HG02798 (cell line): ENCODE measurements around the gene DUOXA1.
"Not testable (repeated sequence)": the region's sequence is repeated elsewhere in the genome, so short reads cannot be mapped to it uniquely, and the experiment has no call there.

Source experiments
- ATAC-seq: cut with Tn5 transposase; IDR thresholded peaks from one replicate; pipeline ENCODE4 v1.9.1; 2021; ENCODE audit warnings: mild to moderate bottlenecking; ENCODE audit not compliant: unreplicated experiment, poor library complexity

DUOXA1 gene

DNA sequence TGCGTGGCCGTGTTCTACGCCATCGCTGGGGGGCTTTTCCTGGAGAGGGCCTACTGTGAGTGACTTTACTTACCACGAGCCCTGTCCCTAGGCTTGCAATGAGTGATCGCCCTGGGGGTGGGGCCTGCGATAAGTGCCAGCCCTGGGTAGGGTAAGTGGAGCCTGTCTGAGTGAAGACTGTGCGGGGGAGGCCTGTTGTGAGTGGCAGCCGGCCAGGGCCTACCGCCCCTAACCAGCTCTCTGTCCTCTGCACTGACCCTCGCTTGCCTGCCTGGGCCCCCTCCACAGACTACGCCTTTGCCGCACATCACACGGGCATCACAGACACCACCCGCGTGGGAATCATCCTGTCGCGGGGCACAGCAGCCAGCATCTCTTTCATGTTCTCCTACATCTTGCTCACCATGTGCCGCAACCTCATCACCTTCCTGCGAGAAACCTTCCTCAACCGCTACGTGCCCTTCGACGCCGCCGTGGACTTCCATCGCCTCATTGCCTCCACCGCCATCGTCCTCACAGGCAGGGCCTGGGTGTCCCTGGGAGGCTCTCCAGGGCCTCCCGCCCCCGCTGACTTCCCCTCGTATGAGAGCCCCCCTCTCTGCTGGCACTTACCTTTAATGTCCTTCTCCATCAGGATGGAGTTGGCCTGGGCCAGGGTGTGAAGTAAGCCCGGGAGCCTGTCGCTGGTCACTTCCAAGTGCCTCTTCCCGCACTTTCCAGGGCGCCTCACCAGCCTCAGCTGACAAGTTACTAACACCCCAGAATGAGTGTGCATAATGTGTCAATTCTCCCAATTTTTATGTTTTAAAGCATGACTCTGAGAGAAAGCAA is 22.5 kb upstream of the DUOXA1 start:
- ATAC-seq, result no peak

DNA sequence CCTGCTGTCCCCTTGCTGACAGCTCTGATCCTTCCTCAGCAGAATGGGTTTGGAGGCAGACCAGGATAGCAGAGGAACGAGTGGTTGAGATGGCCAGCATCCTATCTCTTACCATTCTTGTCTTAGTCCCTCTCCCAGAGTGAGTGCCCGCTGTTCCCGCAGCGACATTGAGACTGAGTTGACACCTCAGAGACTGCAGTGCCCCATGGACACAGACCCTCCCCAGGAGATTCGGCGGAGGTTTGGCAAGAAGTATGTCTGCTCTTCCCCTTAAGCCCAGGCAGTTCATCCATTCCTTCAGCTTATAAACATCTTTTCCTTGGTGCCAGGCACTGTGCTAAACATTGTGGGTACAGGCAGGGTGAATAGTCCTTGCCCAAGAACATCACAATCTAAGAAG is 21.3 kb upstream of the DUOXA1 start:
- no peak for ATAC-seq

DNA sequence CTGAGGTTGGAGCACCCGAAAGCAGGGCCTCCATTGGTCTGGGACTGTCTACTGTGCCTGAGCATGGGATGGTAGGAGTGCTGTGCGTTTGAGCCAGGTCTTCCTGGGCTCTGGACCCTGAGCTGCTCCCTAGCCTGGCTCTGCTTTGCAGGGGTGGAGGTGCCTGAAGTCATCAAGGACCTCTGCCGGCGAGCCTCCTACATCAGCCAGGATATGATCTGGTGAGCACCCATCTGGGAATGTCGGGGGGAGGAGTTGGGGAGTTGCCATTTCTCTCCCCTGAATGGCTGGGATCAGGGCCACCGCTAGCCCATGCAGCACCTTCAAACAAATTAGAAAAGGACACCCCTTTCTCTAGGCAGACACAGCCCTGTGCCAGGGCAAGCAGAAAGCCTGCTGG is 20.8 kb upstream of the DUOXA1 start:
- no peak for ATAC-seq

DNA sequence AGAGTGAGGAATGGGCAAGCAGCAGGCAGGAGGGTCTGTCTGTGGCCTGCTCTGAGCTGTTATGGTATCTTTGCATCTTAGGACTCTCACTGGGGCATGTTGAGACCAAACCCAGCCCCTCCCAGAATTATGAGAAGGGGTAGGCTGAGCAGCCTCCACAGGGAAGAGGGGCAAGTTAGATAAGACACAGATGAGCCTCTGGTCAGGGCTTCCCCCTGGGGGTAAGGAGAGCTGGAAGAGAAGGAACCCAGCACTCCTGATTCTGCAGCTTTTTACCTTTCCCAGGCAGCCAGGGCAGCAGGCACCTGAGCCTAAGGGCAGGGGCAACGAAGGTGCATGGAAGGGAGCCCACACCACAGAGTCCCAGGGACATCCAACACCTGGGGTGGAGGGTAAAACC is 19.4 kb upstream of the DUOXA1 start:
- no peak for ATAC-seq

DNA sequence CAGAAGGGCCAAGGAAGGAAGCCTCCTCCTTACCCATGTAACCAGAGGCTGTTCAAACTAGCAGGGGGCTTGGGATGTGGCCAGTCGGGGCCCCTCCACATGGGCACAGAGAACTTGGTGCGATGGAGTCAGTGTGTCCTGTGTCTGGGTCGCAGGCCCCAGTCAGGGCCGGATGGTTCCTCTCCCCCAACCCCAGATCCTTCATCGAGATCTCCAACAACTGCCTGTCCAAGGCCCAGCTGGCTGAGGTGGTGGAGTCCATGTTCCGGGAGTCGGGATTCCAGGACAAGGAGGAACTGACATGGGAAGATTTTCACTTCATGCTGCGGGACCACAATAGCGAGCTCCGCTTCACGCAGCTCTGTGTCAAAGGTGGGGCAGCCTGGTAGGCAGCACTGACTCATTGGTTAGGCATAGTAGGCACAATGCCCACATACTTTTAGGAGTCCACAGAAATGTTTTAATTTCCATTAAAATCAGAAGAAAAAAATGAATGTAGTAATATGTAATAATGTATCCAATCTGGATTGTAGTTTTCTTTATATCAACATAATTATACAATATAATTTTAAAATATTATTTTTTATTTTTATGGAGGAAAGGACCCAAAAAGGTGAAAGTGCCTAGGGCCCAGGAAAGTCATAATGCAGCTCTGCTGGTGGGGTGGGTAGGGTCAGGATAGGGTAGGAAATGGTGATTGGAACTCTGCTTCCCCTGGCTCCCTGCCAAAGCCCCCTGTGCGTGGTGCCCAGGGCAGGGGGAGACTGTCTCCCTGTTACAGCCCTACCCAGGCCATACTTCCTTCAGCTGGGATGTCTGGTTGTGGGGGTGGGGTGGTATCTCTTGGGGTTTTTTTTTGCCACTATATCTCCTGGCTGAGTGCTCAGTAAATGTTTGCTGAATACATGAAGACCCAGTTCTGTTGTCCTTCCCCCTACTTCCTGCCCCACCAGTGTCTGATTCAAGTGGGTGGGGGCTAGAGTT is 18.7 kb upstream of the DUOXA1 start:
- ATAC-seq, result no peak

DNA sequence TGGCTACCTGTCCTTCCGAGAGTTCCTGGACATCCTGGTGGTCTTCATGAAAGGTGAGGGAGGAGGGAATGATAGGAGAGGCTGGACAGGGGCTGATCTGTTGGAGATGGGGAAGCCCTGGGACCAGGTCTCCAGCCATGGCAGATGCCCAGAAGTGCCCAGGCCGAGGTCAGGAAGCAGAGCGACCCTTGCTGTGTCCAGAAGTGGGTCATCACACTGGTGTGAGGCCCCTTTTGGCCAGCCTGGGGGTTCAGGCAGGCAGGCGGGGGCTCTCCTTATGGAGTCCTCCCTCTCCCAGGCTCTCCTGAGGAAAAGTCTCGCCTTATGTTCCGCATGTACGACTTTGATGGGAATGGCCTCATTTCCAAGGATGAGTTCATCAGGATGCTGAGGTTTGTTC is 17.9 kb upstream of the DUOXA1 start:
- ATAC-seq, result no peak

DNA sequence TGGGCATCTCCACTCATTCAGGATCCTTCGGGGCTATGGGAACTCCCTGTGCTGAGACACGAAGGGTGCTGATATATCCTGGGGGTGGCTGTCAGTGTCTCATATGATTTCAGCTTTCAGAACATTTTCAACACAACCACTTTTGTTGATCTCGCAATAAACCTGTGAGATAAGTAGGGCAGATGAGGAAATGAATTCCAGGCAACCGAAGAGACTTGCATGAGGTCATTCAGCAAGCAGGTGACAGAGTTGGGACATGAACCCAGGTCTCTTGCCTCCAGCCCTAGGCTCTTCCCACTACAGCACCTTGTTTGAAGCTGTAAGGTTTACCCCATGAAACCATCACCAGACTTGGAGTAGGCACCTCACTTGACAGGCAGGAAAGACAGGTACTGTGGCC is 16.7 kb upstream of the DUOXA1 start:
- no peak for ATAC-seq

DNA sequence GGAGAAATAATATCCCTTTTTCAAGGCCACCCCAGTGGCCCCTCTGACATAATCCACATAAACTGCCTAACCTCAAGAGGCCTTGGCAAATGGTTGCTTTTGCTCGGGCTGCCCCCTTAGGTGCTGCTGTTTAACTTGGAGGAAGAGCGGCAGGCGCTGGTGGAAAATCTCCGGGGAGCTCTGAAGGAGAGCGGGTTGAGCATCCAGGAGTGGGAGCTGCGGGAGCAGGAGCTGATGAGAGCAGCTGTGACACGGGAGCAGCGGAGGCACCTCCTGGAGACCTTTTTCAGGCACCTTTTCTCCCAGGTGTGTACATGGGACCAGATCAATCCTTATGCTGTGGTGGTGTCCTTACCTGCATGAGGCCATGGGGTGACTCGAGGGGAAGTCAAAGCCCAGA is 15.1 kb upstream of the DUOXA1 start:
- ATAC-seq, result no peak

DNA sequence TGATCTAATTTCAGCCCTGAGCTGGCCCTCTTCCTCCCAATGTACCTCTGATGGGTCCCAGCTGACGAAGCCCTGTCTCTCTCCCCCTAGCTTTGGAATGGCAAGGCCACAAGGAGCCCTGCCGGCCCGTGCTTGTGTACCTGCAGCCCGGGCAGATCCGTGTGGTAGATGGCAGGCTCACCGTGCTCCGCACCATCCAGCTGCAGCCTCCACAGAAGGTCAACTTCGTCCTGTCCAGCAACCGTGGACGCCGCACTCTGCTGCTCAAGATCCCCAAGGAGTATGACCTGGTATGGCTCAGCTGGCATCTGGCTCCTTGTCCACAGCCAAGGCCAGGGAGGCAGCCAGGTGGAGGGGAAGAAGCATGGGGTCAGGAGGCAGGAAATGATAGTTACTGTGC is 14.3 kb upstream of the DUOXA1 start:
- no peak for ATAC-seq

DNA sequence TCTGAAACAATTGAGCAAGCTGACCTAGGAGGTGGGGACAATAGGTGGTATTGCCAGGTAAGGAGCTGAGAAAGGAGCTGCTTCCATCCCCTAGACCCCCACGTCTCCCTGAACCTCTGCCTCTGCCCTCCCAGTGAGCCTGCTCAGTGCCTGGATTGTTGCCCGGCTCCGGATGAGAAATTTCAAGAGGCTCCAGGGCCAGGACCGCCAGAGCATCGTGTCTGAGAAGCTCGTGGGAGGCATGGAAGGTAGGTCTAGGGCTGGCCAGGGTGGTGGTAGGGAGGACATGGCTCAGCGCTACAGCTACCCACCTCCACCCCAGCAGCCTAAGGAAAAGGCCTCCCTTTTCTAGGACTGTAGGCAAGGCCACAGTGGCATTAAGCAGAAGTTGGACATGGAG is 13.4 kb upstream of the DUOXA1 start:
- ATAC-seq, result no peak

DNA sequence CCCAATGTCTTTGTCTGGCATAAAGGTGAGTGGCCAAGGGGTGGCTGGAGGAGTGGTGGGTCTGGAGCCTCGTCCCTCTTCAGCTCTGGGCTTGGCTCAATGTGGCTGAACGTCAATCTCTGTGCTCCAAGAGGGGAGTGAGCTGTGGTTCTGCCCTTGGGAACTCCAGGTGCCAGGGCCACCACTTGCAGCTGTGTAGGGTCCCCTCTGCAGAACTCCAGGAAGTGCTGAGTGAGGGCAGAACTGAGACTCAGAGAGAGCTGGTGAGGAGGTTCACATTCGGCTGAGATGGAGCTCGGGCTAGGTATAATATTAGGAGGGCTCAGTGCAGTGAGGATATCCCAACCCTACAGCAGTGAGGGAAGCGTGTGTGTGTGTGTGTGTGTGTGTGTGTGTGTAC is 11.7 kb upstream of the DUOXA1 start:
- ATAC-seq, result no peak

DNA sequence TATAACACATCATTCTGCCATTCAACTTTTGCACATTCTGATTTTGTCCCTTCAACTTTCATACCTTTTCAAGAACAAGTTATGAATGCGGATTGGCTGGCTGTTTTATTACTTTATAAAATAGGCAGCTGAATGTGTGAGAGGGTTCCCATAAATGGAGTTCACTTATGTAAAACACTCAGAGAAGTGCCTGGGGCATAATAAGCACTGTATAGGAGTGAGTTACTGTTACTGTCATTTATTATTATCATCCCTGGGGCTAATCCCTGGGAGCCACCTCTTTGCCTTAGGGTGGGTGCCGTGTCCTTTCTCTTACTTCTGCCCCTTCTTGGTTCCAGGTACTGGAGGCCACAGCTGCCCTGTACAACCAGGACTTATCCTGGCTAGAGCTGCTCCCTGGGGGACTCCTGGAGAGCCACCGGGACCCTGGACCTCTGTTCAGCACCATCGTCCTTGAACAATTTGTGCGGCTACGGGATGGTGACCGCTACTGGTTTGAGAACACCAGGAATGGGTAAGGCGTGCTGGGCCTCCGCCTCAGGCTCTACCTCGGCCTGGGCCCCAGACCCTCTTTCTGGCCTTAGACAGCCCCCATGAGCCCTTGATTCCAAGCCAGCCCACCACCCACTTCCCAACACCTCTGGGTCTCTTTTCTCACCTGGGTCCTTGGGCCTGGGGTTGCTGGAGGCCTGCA is 11.0 kb upstream of the DUOXA1 start:
- ATAC-seq, result no peak

DNA sequence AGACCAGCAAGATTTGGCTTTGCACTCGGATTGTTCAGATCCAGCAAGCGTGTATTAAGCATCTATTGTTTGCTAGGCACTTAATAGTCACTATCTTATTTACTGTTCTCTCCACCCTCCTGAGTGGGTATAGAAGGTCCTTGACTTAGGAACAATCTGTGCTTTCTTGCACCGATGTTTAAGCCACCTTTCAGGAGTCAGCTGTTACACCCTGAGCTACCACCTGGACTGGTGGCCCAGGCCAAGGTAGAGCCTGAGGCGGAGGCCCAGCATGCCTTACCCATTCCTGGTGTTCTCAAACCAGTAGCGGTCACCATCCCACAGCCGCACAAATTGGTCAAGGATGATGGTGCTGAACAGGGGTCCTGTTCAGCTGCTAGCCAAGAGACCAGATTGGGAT is 10.1 kb upstream of the DUOXA1 start:
- no peak for ATAC-seq

DNA sequence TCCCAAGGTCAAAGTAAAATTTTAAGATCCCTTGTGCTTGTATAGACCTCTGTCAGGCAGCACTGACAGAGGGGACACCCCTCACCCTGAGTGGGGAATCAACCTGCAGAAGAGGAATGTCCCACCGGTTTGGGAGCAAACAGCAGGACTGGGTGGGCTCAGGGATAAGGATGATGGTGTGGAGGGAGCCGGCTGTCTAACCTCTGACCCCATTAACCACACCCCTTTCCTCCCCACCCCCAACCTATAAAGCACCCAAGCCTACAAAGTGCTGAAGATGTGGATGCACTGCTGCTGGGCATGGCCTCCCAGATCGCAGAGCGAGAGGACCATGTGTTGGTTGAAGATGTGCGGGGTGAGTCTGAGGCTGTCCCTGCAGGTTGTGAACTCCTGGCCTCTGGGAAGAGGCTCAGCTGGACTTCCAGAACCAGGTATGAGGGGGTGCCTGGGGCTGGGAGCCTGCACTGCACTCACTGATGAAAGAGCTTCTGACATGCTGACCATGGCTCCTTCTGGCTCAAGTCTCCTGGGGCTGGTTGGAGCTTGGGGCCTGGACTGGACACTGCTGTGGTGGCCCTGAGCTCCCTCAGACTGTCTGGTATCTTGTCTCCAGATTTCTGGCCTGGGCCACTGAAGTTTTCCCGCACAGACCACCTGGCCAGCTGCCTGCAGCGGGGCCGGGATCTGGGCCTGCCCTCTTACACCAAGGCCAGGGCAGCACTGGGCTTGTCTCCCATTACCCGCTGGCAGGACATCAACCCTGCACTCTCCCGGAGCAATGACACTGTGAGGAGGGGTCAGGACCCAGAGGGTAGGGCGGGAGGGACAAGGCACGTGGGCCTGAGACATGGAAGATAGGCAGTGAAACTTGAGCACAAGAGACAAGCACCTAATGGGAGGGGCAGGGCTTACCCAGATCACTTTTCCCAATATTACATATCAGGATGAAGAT is 9.4 kb upstream of the DUOXA1 start:
- ATAC-seq, result no peak

DNA sequence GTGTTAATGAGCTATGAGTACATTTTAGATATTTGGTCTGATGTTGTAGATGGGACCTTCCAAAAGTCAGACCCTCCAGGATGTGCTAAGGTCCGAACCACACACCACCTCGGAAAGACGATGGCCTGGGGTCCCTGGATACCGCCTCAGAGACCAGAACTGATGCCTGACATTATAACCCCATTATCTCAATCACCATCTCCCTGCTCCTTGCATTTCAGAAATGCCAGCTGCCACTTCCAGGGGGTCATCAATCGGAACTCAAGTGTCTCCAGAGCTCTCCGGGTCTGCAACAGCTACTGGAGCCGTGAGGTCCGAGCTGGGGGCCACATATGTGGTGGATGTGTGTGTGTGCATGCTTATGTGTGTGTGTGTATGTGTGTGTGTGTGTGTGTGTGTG is 8.0 kb upstream of the DUOXA1 start:
- ATAC-seq, result no peak

DNA sequence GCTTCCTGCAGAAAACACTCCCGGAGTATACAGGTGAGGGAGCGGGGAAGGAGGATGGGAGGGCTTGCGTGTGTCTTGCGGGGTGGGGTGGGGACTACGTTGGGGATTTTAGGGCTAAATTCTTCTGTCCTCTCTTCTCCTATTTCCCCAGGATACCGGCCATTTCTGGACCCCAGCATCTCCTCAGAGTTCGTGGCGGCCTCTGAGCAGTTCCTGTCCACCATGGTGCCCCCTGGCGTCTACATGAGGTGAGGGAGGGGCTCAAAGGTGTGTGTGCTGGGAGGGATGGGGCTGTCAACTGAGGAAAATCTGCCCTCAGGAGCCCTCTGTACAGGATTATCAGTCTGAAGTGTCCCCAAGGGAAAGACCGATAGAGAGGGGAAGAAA is 6.7 kb upstream of the DUOXA1 start:
- ATAC-seq, result no peak

DNA sequence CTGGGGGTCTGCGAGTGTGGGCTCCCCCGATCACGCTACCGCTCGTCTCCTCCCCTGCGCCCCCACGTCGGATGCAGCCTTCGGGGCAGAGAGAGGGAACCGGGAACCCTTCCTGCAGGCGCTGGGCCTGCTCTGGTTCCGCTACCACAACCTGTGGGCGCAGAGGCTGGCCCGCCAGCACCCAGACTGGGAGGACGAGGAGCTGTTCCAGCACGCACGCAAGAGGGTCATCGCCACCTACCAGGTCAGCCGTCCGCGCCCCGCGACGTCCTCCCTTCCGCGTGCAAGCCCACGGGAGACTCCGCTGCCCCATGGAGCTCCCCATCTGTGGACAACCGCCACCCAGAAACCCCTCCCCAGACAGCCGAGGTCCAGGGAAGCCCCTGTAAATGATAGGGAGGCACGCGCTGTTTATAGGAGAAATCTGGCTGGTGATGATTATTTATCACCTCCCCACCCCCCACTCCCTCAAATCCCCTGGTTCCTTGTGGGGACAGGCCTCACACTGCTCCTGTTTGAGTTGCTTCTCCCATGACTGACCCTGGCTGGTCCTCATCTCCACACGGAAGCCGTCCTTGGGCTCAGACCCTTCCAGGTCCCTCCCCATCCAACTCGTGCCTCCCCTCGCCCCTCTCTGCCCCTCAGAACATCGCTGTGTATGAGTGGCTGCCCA is 6.2 kb upstream of the DUOXA1 start:
- not testable (repeated sequence) for ATAC-seq

DNA sequence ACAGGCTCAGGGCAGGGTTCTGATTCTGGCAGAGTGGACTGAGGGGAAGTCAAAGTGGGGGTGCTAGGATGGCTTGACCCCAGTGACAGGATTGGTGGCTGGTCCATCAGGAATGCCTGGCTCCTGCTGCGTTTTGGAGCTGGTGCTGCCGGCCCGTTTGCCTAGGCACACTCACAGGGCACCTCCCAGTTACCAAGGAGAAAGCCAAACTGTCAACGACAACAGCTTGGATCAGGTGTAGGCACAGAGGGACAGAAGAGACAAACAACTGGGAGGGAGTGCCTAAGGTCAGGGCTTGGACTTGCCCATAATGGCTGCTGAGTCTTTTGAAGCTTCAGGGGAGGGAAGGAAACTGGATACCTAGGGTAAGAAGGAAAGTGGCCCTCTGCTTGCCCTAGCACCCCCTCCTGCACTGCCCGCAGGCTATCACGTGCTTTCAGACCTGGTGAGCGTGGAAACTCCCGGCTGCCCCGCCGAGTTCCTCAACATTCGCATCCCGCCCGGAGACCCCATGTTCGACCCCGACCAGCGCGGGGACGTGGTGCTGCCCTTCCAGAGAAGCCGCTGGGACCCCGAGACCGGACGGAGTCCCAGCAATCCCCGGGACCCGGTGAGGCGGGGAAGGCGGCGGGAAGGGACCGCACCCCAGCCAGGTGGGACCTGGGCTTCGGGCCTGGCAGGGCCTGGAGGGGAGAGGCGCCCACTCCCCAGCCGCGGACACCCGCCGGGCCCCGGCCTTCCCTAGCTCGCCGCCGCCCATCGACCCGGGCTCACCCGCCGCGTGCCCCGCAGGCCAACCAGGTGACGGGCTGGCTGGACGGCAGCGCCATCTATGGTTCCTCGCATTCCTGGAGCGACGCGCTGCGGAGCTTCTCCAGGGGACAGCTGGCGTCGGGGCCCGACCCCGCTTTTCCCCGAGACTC is 5.3 kb upstream of the DUOXA1 start:
- no peak for ATAC-seq
